Suppressor macrophage treated with lipopolysaccharide for 1 hour (primary cell): ENCODE measurements around the gene TGFB2.
"Not testable (repeated sequence)": the region's sequence is repeated elsewhere in the genome, so short reads cannot be mapped to it uniquely, and the experiment has no call there.

ENCODE experiments used
- DNase-seq, 3 donors: peaks; one replicate each; pipeline ENCODE4 v3.0.0-alpha.2; 2020 to 2022

The TGFB2 gene

GRCh38 chr1:218344814-218345672 lies at the start of gene TGFB2:
TSS of gene TGFB2 (plus strand) at chr1:218345336. CDS start at chr1:218346702, 1,366 bp downstream.
- DNase-seq = peak; percentile 55 to 70 (median 61)

GRCh38 chr1:218296162-218296561 lies 49.0 kb upstream of the TGFB2 start:
- DNase-seq = no peak

GRCh38 chr1:218297461-218297860 lies 47.7 kb upstream of the TGFB2 start:
- no peak for DNase-seq

- no peak for DNase-seq
Measured at GRCh38 chr1:218297867-218298266, 47.3 kb upstream of the TGFB2 start.

DNA sequence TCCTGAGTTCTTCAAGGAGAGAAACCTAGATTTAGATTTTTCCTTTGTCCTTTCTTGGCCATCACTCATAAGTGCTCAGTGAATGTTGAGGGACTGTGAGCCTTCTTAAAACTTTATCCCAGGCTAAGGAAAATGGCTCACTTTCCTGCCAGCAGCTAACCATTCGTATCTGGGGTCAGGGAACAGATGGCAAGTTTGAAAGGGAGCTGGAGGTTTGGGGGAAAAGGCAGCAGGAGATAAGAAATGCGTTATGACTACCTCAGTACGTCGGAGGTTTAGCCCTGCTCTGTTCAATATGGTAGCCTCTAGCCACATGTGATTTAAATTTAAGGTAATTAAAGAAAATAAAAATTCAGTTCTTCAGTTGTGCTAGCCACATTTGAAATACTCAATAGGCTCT lies 46.7 kb upstream of the TGFB2 start:
- no peak for DNase-seq

DNA sequence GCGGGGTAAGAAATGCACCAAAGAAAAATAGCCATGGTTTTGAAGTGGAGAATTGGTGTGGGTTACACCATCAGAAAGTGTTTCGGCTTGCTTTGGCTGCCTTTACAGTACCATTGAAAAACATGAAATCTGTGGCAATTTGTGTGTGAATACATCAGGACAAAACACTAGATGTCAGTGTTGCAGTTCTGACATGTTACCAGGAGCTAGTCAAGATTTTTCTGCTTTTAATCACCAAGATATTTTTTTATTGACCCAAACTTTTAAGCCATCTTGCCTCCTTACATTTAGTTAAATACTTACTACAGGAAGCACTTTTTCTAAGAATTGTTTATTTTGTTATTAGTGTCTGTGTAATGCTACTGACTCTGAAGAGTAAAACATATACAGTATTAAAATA lies 45.7 kb upstream of the TGFB2 start:
- peak in 1 of 3 donors; percentile 17 for DNase-seq

DNA sequence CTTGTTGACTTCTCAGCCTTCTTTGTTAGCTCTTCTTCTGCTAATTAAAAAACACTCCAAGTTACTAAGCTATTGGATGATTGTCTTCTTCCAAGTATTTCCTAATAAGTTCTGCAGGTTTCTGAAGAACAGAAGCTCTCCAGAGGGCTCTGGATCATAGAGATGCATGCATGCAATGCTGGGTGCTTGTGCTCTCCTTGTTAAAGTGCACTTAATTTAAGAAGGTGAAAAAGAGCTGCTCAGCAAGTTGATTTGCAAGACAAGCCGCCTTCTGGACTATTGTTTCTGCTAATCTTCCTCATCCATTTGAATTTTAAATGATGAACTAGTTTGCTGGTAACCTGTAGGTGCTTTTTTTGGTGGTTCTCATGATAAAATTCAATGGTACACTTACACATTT lies 43.9 kb upstream of the TGFB2 start:
- DNase-seq = no peak

GRCh38 chr1:218302155-218302554 lies 43.0 kb upstream of the TGFB2 start:
- no peak for DNase-seq

DNA sequence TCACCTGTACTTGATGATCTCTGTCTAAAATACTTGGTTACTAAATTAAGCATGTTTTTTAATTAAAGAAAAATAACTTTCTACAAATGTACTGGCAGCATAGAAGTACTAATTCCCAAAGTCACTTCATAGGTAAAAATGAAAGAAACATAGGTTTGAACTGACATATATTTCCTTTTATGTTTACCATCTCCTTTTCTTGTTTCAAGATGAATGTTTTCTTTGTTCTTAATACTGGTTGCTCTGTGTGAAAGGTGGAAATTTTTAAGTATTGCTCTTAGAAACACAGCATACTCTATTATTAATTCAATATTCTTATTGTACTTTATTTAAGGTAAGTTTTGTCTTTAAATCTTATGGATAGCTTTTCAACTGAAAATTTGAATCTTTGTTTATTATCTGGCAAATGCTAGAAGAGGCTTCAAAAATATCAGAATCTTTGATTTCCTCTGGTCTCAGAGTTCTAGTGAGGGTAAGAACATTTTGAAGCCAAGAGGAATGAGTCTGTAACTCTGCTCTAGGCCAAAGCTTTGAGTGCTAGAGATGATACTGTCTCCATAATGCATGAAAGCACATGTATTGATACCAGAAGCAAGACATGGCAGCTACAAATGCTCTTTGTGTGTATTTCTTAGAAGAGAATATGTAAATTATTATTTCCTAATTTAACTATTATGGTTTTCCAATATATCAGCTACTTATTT lies 41.8 kb upstream of the TGFB2 start:
- DNase-seq = no peak

DNA sequence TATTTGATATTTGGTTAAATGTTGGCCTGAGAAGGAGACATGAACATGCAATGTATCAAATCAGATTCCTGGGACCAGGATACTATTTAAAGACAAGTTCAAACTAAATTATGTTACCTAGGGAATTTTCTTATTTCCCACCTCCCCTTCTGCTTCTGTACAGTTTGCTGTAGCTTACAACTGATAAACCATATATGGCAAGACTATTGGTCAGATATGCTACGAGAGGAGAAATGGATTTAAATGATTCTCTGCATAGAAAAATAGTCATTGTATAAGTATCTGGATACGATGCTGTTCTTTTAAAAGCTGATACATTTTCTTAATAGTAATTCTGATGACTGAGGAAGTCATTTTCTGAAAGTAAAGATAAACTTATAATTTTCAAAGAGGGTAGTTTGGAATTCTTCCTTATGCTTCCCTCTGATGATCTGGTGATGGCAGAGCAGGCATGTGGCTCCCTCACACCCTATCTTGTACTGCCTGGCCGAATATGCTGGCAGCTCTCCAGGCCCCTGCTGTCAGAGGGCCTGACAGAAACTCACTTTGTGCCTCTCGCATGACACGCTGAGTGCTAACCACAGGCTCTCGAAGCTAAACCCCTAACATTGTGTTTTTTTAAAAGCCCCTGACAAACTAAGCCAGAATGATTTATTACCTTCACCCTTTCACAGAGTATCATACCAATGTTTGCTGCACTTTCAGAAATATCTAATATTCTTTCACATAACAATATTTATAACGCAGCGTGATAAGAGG lies 40.7 kb upstream of the TGFB2 start:
- DNase-seq = no peak

- DNase-seq = no peak
Measured at GRCh38 chr1:218305472-218306064, 39.6 kb upstream of the TGFB2 start.

DNA sequence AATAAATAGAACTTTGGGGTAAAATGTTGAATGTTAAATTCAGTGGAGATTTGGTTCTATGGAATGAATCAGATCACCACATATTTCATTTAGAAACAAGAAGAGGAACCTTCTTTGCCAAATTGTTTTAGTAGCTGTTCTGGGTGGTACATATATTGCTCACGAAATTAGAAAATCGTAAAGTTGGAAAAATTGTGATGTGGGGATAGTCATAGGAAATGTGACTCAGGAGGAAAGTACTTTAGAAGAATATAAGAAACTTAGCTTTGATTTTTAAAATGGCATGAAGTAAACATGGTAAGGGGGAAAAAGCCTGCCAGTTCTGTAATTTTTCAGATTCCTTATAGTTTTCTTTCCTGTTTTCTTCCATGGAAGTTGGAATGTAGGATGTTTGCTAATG lies 32.6 kb upstream of the TGFB2 start:
- DNase-seq = peak in 1 of 3 donors; percentile 10

- no peak for DNase-seq
Measured at GRCh38 chr1:218314316-218314715, 30.8 kb upstream of the TGFB2 start.

DNA sequence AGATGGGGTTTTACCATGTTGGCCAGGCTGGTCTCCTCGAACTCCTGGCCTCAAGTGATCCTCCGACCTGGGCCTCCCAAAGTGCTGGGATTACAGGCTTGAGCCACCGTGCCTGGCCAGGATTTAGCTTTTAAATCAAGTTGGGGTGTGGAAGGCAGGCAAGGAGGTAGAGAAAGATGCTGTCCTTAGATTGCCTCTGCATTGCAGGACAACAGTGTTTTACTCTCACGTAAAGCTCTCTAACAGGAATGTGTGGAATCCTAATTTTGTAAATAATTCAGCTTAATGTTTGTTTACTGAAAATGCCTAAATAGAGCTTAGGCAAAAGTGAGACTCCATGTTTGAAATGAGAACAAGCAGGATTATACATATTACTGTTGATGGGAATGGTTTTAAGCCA lies 29.5 kb upstream of the TGFB2 start:
- DNase-seq = no peak

DNA sequence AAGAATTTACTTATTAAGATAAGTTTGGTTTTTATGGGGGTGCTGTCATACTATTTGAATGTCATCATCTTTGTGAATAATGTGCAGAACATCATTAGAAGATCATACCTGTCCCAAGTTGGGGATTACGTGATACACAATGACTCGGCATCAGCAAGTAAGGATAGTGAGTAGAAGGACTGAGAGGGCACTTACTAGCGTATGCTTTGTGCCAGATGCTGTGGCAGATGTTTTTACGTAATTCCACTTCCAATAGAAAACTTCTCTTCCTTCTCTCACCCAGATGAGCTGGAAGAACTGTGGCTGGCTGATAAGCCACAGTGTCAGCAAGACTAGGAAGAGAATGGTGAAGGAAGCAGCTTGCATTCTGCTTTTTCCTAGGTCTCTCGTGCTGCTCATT lies 28.1 kb upstream of the TGFB2 start:
- no peak for DNase-seq

DNA sequence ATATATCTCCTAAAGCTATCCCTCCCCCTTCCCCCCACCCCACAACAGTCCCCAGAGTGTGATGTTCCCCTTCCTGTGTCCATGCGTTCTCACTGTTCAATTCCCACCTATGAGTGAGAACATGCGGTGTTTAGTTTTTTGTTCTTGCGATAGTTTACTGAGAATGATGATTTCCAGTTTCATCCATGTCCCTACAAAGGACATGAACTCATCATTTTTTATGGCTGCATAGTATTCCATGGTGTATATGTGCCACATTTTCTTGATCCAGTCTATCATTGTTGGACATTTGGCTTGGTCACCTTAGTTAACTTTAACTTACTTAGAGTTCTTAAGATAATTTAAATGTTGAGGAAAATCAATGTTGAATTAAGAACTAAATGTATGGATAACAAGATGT lies 25.0 kb upstream of the TGFB2 start:
- DNase-seq = not testable (repeated sequence)

- no peak for DNase-seq
Measured at GRCh38 chr1:218322762-218323161, 22.4 kb upstream of the TGFB2 start.

- DNase-seq = no peak
Measured at GRCh38 chr1:218323568-218324225, 21.4 kb upstream of the TGFB2 start.

- no peak for DNase-seq
Measured at GRCh38 chr1:218324226-218324580, 20.9 kb upstream of the TGFB2 start.

GRCh38 chr1:218328769-218329168 lies 16.4 kb upstream of the TGFB2 start:
- DNase-seq = no peak

GRCh38 chr1:218330043-218330623 lies 15.0 kb upstream of the TGFB2 start:
- DNase-seq = peak; percentile 13 to 66 (median 48)

DNA sequence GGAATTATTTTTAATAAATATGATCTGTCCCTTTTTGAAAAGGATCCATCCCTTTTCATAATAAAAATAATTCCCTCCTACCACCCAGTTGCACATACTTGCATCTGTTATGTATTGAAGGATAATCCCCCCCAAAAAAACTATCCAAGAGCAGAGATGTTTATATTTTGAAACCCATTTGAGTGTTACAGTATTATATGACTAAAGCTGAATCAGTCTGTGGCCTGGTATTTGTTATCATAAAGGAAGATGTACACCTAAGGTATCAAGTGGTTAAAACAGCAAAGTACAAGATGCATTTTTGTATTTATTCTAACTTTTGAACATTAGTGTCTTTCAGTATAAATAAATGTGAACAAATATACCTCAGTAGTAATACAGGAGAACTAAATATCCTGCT lies 12.7 kb upstream of the TGFB2 start:
- no peak for DNase-seq
